B cell (primary cell): ENCODE data around the gene FRMD4B. TPM values are rescaled to one million over a fixed set of nuclear protein-coding genes. Genes with fewer than 3 reads are reported as not detected.
"Not testable (repeated sequence)": the region's sequence is repeated elsewhere in the genome, so short reads cannot be mapped to it uniquely, and the experiment has no call there.

Experiments
- ATAC-seq: fragments of 200-7000 bp; cut with Tn5 transposase; one replicate; pipeline ENCODE4 v1.10.0; 2021; ENCODE audit warnings: low read depth, mild to moderate bottlenecking, moderate number of reproducible peaks, moderate library complexity
- CTCF ChIA-PET: fragments of 350-600 bp; sonication (Branson Sonifier 250); formaldehyde crosslinking; loops from one replicate; lab custom pipeline; 2021; ENCODE audit warnings: antibody characterized with exemption, inconsistent platforms; lab: Charles Lee
- POLR2A ChIA-PET: fragments of 350-600 bp; sonication (Branson Sonifier 250); formaldehyde crosslinking; loops from one replicate; lab custom pipeline; 2021; ENCODE audit warnings: antibody characterized with exemption; lab: Charles Lee
- DNase-seq: peaks from one replicate; pipeline ENCODE4 v3.0.0; 2013
- H2AFZ ChIP-seq: 2 replicates; pipeline ENCODE4 v1.6.1; 2012; ENCODE audit warnings: mild to moderate bottlenecking, low read depth, low read length; ENCODE audit not compliant: insufficient read depth, poor library complexity, severe bottlenecking
- H3K27ac ChIP-seq, 2 donors: 1 replicate in 1 of 2; 2 replicates in 1 of 2; pipeline ENCODE4 v1.5.1; 2012 to 2013; ENCODE audit warnings: low read length in 2 of 2, mild to moderate bottlenecking in 2 of 2, moderate library complexity in 1 of 2
- H3K27me3 ChIP-seq, 4 experiments: fragments of 200-600 bp in 1 of 4; sonication (generic) in 1 of 4; replicated peaks in 1 of 4; 1 replicate in 2 of 4; 2 replicates in 2 of 4; pipeline versions ENCODE4 v1.6.1 to v1.7.0; 2013 to 2016; ENCODE audit warnings: low read length in 3 of 4, mild to moderate bottlenecking in 2 of 4, mixed read lengths in 1 of 4, moderate library complexity in 1 of 4; ENCODE audit not compliant: insufficient read depth in 4 of 4, control insufficient read depth in 3 of 4; ENCODE audit errors: control extremely low read depth in 1 of 4
- H3K36me3 ChIP-seq, 2 experiments: replicated peaks in 1 of 2; 1 replicate in 1 of 2; 2 replicates in 1 of 2; pipeline versions ENCODE4 v1.6.1 to v1.7.1; 2013; ENCODE audit warnings: low read length in 1 of 2; ENCODE audit not compliant: insufficient read depth in 2 of 2, control insufficient read depth in 1 of 2; ENCODE audit errors: control extremely low read depth in 1 of 2, extremely low read depth in 1 of 2
- H3K4me1 ChIP-seq, 2 donors: fragments of 200-600 bp in 1 of 2; sonication (generic) in 1 of 2; 1 replicate in 1 of 2; 2 replicates in 1 of 2; pipeline versions ENCODE4 v1.5.1 to v1.6.1; 2013 to 2017; ENCODE audit warnings: low read length in 2 of 2; ENCODE audit not compliant: control insufficient read depth in 2 of 2, insufficient read depth in 2 of 2
- H3K4me2 ChIP-seq: replicated peaks from 2 replicates; pipeline ENCODE3; 2012; ENCODE audit warnings: mild to moderate bottlenecking, low read depth, low read length; ENCODE audit not compliant: poor library complexity, severe bottlenecking
- H3K4me3 ChIP-seq, 5 experiments: fragments of 200-600 bp in 1 of 5; sonication (generic) in 1 of 5; 1 replicate in 3 of 5; 2 replicates in 2 of 5; pipeline versions ENCODE4 v1.5.1 to v1.7.0; 2011 to 2016; ENCODE audit warnings: low read length in 4 of 5, mild to moderate bottlenecking in 4 of 5, low read depth in 2 of 5, control low read depth in 1 of 5, moderate library complexity in 1 of 5; ENCODE audit not compliant: insufficient read depth in 1 of 5; ENCODE audit errors: control extremely low read depth in 1 of 5, extremely low read depth in 1 of 5
- H3K79me2 ChIP-seq: fragments of 200-600 bp; sonication (generic); one replicate; pipeline ENCODE4 v1.6.0; 2016; ENCODE audit warnings: low read length; ENCODE audit not compliant: control insufficient read depth, insufficient read depth
- H3K9ac ChIP-seq: fragments of 200-600 bp; sonication (generic); 2 replicates; pipeline ENCODE4 v1.6.1; 2017; ENCODE audit warnings: mild to moderate bottlenecking, low read length, moderate library complexity
- H3K9me3 ChIP-seq, 3 donors: one replicate each; pipeline versions ENCODE4 v1.6.1 to v1.7.1; 2013; ENCODE audit warnings: low read length in 2 of 3; ENCODE audit not compliant: control insufficient read depth in 2 of 3, insufficient read depth in 1 of 3; ENCODE audit errors: control extremely low read depth in 1 of 3
- H4K20me1 ChIP-seq: 2 replicates; pipeline ENCODE4 v1.6.0; 2012; ENCODE audit warnings: mild to moderate bottlenecking, low read length; ENCODE audit not compliant: insufficient read depth, control insufficient read depth, poor library complexity, severe bottlenecking
- H3K27ac Mint-ChIP-seq: one replicate; pipeline ENCODE4 v1.8.0; 2021; ENCODE audit warnings: mixed read lengths
- H3K27me3 Mint-ChIP-seq: one replicate; pipeline ENCODE4 v1.8.0; 2021; ENCODE audit warnings: mixed read lengths
- H3K4me1 Mint-ChIP-seq: one replicate; pipeline ENCODE4 v1.8.0; 2021; ENCODE audit warnings: mixed read lengths
- H3K4me3 Mint-ChIP-seq: one replicate; pipeline ENCODE4 v1.8.0; 2021; ENCODE audit warnings: mixed read lengths
- H3K9me3 Mint-ChIP-seq: one replicate; pipeline ENCODE4 v1.8.0; 2022; ENCODE audit warnings: mixed read lengths; ENCODE audit not compliant: insufficient read depth
- CTCF ChIP-seq: fragments of 200-600 bp; IDR thresholded peaks from one replicate; pipeline ENCODE4 v1.8.0; 2022; ENCODE audit warnings: antibody characterized with exemption, mild to moderate bottlenecking
- EZH2 ChIP-seq: IDR thresholded peaks from 2 replicates; pipeline ENCODE4 v1.6.1; 2012; ENCODE audit warnings: borderline replicate concordance, low read depth, mild to moderate bottlenecking, moderate library complexity, low read length; ENCODE audit not compliant: insufficient read depth, poor library complexity, severe bottlenecking
- WGBS: methylation state at CpG from one replicate; pipeline ENCODE4 v1.1.5; 2013; ENCODE audit warnings: missing lambda C conversion rate; ENCODE audit not compliant: insufficient coverage; 5-methylcytosine and 5-hydroxymethylcytosine counted together
- intact Hi-C: fragments of 100-400 bp; cut with micrococcal nuclease; formaldehyde crosslinking; loops from one replicate; pipeline ENCODE4 v1.10.0; 2022
- polyA plus RNA-seq: library from polyadenylated mRNA; depleted of rRNA; stranded (reverse); fragments of >200 nt; gene quantifications from 2 replicates; pipeline ENCODE4 v1.2.3, GENCODE V29; 2012
- total RNA-seq, 2 donors: library from RNA; stranded (reverse); fragments of 120-200 nt in 1 of 2; gene quantifications; 1 replicate in 1 of 2; 2 replicates in 1 of 2; pipeline versions ENCODE4 v1.2.3 to v1.2.4, GENCODE V29; 2013 to 2022

The FRMD4B gene
- total and polyA plus RNA-seq, 2 donors (not counting 1 experiment from before 2014, with no cell fraction given), result 0.06 to 0.20 TPM

GRCh38 chr3:69283496-69283895 is 102.4 kb downstream of the FRMD4B start:
- CTCF ChIA-PET, result no interaction called here
- no peak for ATAC-seq

GRCh38 chr3:69282181-69282580 is 103.7 kb downstream of the FRMD4B start:
- Histone ChIP-seq H4K20me1 (no peaks in the 10 kb centered on the region), H3K79me2 (no peaks in the 10 kb centered on the region), H3K27me3 (no peaks in the 10 kb centered on the region), H3K27ac (no peak overlapping the region), H3K4me2 (no peak overlapping the region), H3K9me3 (no peaks in the 10 kb centered on the region), H3K36me3 (no peaks in the 10 kb centered on the region), H3K4me3 (no peak overlapping the region), H3K9ac (no peak overlapping the region), H3K4me1 (no peaks in the 10 kb centered on the region), H2AFZ (no peak overlapping the region)
- ChIA-PET POLR2A (no interaction called here), CTCF (no interaction called here)
- no peaks in the 10 kb centered on the region for H3K9me3 Mint-ChIP-seq
- DNase-seq (no peak), ATAC-seq (no peak)
- WGBS, result no CpG with 5 or more reads among the region's 3 CpGs
- intact Hi-C loops, result no loop called here
- TF ChIP-seq EZH2 (no peak), CTCF (no peak)
- peaks cover 8% of the 10 kb centered on the region for H3K27me3 Mint-ChIP-seq
- H3K27ac Mint-ChIP-seq, result no peak overlapping the region
- H3K4me3 Mint-ChIP-seq, result no peak overlapping the region
- H3K4me1 Mint-ChIP-seq, result no peaks in the 10 kb centered on the region

More at GRCh38 chr3:69283496-69283895, 102.4 kb downstream of the FRMD4B start:
- no peak overlapping the region for H3K4me3 Mint-ChIP-seq
- POLR2A ChIA-PET, result no interaction called here
- WGBS, result 92% methylated on average over 2 of the region's 5 CpGs
- no peaks in the 10 kb centered on the region for H3K27me3 ChIP-seq
- no peak for TF ChIP-seq CTCF
- TF ChIP-seq EZH2, result no peak
- no peaks in the 10 kb centered on the region for H3K9me3 ChIP-seq
- no peaks in the 10 kb centered on the region for H3K9me3 Mint-ChIP-seq
- no peaks in the 10 kb centered on the region for H4K20me1 ChIP-seq
- H3K27ac ChIP-seq, result no peak overlapping the region
- H3K27ac Mint-ChIP-seq, result no peak overlapping the region
- no peak overlapping the region for H2AFZ ChIP-seq
- no peaks in the 10 kb centered on the region for H3K36me3 ChIP-seq
- no peak overlapping the region for H3K4me3 ChIP-seq
- no peaks in the 10 kb centered on the region for H3K4me1 ChIP-seq
- DNase-seq, result no peak
- no peaks in the 10 kb centered on the region for H3K79me2 ChIP-seq
- H3K27me3 Mint-ChIP-seq, result peaks cover 8% of the 10 kb centered on the region
- intact Hi-C loops, result no loop called here
- H3K4me2 ChIP-seq, result no peak overlapping the region
- no peaks in the 10 kb centered on the region for H3K4me1 Mint-ChIP-seq
- H3K9ac ChIP-seq, result no peak overlapping the region

GRCh38 chr3:69277403-69277802 is 108.5 kb downstream of the FRMD4B start:
- POLR2A ChIA-PET, H3K4me1 Mint-ChIP-seq, H3K79me2 ChIP-seq, H3K4me3 ChIP-seq, H3K36me3 ChIP-seq, ATAC-seq, H3K27me3 Mint-ChIP-seq, H2AFZ ChIP-seq, intact Hi-C loops, H3K4me3 Mint-ChIP-seq, DNase-seq, H3K27ac Mint-ChIP-seq, H3K9ac ChIP-seq, H3K4me2 ChIP-seq, H3K27ac ChIP-seq, H3K9me3 ChIP-seq, H3K27me3 ChIP-seq, CTCF ChIA-PET, H4K20me1 ChIP-seq, H3K4me1 ChIP-seq, H3K9me3 Mint-ChIP-seq: not testable (repeated sequence)
- WGBS, result 91% methylated on average over 4 of the region's 8 CpGs
